MG63 (cell line): Measurements from ENCODE around the gene PLXNA3. TPM values are rescaled to one million over a fixed set of nuclear protein-coding genes. Genes with fewer than 3 reads are reported as not detected.

Source experiments
- DNase-seq: peaks from one replicate; pipeline ENCODE4 v3.0.0-alpha.2; 2020
- H3K27me3 ChIP-seq: fragments of 250-450 bp; sonication (Bioruptor Pico); 2 replicates; pipeline ENCODE4 v1.5.1; 2020; ENCODE audit warnings: mild to moderate bottlenecking, moderate library complexity
- H3K36me3 ChIP-seq: fragments of 250-450 bp; sonication (Bioruptor Pico); 2 replicates; pipeline ENCODE4 v1.5.1; 2020; ENCODE audit warnings: mild to moderate bottlenecking, moderate library complexity
- H3K4me3 ChIP-seq: fragments of 250-450 bp; sonication (Bioruptor Pico); 2 replicates; pipeline ENCODE4 v1.5.1; 2020; ENCODE audit warnings: mild to moderate bottlenecking, moderate library complexity
- H3K9me3 ChIP-seq: fragments of 250-450 bp; sonication (Bioruptor Pico); 2 replicates; pipeline ENCODE4 v1.5.1; 2020; ENCODE audit warnings: mild to moderate bottlenecking, moderate library complexity
- total RNA-seq: library from RNA; depleted of rRNA; stranded (reverse); fragments of >200 nt; shearing (Covaris generic); gene quantifications from 2 replicates; pipeline ENCODE4 v1.2.3, GENCODE V29; 2014; ENCODE audit warnings: low replicate concordance

Gene PLXNA3
- total RNA-seq, 1 experiment from 2014 or later: 5.0 TPM

DNA sequence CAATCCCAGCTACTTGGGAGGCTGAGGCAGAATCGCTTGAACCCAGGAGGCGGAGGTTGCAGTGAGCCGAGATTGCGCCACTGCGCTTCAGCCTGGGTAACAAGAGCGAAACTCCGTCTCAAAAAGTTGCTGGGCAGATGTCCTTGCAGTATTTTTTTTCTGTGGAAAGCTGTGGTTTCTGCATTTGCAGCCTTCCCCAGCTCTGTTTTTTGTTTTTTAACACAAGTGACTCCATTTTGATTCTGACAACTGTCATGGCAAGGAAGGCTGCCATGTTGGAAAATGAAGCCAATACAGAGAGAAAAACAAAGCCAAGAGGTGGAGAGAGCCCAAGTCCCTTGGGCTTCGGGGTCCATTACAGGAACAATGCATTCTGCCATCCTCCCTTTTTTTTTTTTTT lies 44.0 kb downstream of the PLXNA3 start:
- Histone ChIP-seq H3K27me3 (no peaks in the 10 kb centered on the region), H3K9me3 (no peaks in the 10 kb centered on the region), H3K36me3 (no peaks in the 10 kb centered on the region), H3K4me3 (no peak overlapping the region)
- no peak for DNase-seq

DNA sequence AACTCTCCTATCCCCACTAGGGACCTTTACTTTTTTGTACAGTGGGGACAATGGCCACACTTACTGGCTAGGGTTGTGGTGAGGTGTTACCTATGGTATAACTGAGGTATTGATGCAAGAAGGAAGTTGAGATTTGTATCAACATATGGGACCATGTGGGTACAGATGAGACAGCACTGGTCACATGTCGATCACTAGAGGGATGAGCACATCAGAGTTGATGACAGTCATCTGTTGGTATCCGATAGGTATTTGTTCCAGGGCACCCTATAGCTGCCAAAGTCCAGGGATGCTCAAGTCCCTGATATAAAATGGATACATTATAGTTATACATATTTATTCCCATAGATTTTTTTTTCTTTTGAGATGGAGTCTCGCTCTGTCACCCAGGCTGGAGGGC lies 44.9 kb downstream of the PLXNA3 start:
- H3K27me3 ChIP-seq: no peaks in the 10 kb centered on the region
- H3K36me3 ChIP-seq: no peaks in the 10 kb centered on the region
- no peak for DNase-seq
- H3K9me3 ChIP-seq: no peaks in the 10 kb centered on the region
- H3K4me3 ChIP-seq: no peak overlapping the region

DNA sequence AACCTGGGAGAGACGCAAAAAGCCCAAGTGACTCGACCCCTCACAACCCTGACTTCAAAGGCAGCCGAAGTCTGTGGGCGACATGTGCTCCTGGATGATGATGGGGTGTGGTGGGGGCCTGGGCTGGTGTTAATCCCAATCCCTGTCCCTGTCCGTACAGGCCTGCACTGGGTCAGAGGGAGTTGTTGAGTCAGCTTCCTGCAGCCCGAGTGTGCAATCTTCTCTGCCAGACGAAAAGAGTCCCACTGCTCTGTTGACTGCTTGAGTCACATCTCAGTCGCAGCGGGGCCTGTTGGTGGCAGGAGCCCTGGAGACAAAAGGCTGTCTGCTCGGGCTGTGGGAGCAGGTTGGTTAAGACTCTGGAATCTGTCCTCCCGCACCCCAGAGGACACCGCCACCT lies 47.7 kb downstream of the PLXNA3 start:
- Histone ChIP-seq H3K4me3 (no peak overlapping the region), H3K9me3 (no peaks in the 10 kb centered on the region), H3K36me3 (peaks cover 3% of the 10 kb centered on the region), H3K27me3 (no peaks in the 10 kb centered on the region)
- peak; percentile 14 for DNase-seq

DNA sequence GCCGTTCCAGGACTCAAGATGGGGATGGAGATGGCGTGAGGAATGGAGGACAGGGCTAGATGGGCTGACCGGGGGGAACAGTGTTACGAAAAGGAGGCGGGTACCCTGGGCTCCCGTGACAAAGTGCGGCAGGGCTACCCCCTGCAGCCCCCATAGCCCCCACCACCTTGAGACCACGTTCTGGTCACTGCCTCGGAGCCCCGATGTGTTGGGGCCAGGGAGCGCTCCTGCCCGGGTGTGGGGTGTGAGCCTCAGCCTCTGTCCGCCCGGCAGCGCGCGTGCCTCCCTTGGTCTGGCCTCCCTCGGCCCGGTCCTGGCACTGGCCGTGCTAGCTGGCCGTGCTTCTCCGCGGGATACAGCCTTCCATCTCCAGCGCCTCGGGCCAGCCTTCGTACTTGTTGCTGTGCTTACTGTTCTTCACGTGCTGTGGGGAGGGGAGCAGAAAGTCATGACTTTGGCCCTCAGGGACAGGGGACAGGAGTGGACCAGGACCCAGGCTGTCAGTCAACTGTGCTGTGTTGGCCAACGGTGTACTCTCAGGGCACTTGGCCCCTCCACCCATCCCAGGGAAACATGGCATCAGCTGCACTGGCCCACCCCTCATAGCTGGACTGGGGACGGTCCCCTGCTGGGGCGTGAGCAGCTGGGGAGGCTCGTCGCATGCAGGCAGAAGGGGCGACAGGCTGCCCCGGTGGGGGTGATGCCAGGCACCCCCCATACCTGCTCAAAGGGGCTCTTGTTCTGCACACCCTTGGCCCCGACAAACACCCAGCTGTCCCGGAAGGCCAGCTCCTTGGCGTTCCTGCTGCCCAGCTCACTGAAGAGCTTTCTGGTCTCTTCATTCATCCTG lies 48.6 kb downstream of the PLXNA3 start:
- H3K9me3 ChIP-seq: no peaks in the 10 kb centered on the region
- H3K27me3 ChIP-seq: no peaks in the 10 kb centered on the region
- H3K4me3 ChIP-seq: no peak overlapping the region
- H3K36me3 ChIP-seq: peaks cover 3% of the 10 kb centered on the region
- DNase-seq: no peak

DNA sequence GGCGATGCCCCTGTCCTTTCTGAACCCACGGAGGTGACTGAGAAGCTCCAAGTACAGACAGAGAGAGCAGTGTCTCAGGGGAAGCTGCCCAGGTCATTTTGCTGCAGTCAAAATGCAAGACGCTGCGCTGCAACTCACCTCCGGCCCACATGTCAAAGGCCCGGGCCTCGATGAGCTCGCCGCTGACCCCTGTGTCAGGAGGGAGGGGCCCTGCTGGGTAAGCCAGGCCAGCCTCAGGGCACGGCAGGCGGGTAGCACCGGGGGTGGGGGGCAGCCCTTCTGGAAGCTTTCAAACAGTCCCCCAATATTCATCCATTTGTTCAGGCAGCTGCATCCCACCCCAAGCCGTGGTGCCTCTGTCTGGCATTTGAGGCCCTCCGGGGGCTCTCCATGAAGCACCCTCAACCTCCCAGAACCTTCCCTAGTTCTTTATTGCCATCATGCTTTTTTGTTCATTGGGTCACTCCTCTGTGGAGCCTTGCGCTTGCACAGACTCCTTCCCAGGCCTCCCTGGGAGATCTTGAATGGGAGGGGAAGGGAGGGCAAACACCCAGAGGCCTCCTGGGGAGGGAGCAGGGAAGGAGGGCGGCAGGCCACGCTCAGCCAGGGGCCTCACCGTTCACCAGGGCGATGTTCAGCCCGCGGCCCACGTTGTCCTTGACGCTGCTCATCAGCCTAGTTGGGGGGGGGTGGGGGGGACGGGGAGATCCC lies 49.7 kb downstream of the PLXNA3 start:
- no peak for DNase-seq
- no peak overlapping the region for H3K4me3 ChIP-seq
- H3K27me3 ChIP-seq: no peaks in the 10 kb centered on the region

DNA sequence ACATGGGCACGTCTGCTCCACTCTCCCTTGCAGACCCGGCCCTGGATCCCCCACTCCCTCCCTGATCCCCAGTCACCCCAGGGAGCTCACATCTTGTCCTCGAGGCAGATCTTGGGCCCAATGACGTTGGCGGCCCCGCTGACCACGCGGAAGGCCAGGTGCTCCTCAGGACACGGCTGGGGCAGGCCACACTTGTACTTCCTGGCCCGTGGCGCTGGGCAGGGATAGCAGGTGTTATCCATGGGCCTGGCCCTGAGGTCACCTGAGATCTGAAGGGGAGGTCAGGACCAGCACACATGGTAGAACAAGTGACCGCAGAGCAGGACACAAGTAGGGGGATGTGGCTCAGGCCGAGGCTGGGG lies 50.3 kb downstream of the PLXNA3 start:
- H3K9me3 ChIP-seq: no peaks in the 10 kb centered on the region
- DNase-seq: no peak
- H3K4me3 ChIP-seq: no peak overlapping the region
- H3K36me3 ChIP-seq: peaks cover 3% of the 10 kb centered on the region
- no peaks in the 10 kb centered on the region for H3K27me3 ChIP-seq

More for the DNA sequence above, 49.7 kb downstream of the PLXNA3 start:
- peaks cover 3% of the 10 kb centered on the region for H3K36me3 ChIP-seq
- H3K9me3 ChIP-seq: no peaks in the 10 kb centered on the region

DNA sequence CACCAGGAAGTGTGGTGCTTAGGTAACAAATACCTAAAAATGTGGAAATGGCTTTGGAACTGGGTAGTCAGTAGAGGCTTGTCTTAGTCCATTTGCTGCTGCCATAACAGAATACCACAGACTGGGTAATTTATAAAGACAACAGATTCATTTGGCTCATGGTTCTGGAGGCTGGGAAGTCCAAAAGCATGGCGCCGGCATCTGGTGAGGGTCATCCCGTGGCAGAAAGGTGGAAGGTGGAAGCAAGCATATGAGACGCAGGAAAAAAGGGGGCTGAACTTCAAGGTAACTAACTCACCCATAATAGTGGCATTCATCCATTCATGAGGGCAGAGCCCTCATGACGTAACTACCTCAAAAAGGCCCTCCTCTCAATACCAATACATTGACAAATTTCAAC lies 51.4 kb downstream of the PLXNA3 start:
- Histone ChIP-seq H3K9me3 (no peaks in the 10 kb centered on the region), H3K36me3 (peaks cover 3% of the 10 kb centered on the region), H3K27me3 (no peaks in the 10 kb centered on the region), H3K4me3 (no peak overlapping the region)
- no peak for DNase-seq

DNA sequence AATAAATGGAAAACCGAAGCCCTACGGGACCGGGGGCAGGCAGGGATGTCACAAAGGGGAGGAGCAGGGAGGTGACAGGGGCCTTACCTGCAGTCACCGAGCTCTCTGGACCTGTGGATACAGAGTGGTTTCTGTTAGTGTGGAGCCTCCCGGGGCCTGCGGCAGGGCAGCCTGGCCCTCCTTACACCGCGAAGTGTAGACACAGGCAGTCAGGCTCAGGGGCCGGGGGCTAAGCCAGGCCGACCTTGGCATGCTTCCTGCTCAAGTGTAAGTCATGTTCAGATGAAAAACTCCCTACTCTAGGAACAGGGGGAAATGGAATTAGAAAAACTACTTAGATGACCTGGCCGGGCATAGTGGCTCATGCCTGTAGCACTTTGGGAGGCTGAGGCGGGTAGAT lies 53.7 kb downstream of the PLXNA3 start:
- Histone ChIP-seq H3K36me3 (peaks cover 3% of the 10 kb centered on the region), H3K4me3 (no peak overlapping the region), H3K9me3 (no peaks in the 10 kb centered on the region), H3K27me3 (no peaks in the 10 kb centered on the region)
- no peak for DNase-seq

DNA sequence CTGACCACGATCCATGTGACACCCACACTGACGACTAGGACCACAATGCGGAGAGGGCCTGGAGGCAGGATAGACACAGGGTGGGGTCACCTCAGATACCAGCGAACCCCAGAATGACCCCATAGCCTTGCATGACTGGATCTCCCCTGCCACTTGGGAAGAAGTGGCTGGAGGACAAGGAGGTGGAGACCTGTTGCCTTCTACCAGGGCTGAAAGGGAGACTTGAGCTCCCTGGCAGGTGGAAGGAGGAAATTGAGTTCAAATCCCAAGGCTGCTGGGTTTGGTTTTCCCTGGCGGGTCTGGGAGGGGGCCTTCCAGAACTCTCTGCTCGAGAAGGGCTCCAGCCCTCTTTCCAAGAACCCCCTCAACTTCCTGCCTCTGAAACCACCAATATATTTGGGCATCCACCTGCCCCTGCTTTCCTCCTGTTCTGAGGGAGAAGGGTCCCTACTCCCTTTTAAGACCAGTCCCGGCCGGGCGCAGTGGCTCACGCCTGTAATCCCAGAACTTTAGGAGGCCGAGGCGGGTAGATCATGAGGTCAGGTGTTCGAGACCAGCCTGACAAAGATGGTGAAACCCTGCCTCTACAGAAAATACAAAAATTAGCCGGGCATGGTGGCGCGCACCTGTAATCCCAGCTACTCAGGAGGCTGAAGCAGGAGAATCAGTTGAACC lies 54.9 kb downstream of the PLXNA3 start:
- H3K4me3 ChIP-seq: no peak overlapping the region
- H3K27me3 ChIP-seq: no peaks in the 10 kb centered on the region
- peaks cover 3% of the 10 kb centered on the region for H3K36me3 ChIP-seq
- DNase-seq: no peak
- no peaks in the 10 kb centered on the region for H3K9me3 ChIP-seq

DNA sequence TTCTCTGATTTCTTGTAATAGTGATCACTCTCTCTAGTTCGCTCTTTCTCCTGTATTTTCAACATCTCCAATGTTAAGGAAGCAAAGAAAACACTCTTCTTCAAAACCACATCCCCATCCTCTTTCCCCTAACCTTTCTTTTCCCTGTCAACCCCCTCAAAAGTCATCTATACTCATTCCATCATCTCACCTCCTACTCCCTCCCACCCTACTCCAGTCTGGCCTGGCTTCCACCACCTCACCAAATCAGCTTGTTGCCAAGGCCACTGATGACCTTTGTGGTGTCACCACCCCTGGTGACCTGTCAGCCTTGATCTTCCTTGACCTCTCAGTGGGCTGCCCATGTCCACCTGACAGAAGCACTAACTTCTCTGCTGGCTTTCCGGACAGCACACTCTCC lies 55.6 kb downstream of the PLXNA3 start:
- no peak for DNase-seq
- Histone ChIP-seq H3K4me3 (no peak overlapping the region), H3K27me3 (no peaks in the 10 kb centered on the region), H3K9me3 (no peaks in the 10 kb centered on the region), H3K36me3 (peaks cover 3% of the 10 kb centered on the region)

DNA sequence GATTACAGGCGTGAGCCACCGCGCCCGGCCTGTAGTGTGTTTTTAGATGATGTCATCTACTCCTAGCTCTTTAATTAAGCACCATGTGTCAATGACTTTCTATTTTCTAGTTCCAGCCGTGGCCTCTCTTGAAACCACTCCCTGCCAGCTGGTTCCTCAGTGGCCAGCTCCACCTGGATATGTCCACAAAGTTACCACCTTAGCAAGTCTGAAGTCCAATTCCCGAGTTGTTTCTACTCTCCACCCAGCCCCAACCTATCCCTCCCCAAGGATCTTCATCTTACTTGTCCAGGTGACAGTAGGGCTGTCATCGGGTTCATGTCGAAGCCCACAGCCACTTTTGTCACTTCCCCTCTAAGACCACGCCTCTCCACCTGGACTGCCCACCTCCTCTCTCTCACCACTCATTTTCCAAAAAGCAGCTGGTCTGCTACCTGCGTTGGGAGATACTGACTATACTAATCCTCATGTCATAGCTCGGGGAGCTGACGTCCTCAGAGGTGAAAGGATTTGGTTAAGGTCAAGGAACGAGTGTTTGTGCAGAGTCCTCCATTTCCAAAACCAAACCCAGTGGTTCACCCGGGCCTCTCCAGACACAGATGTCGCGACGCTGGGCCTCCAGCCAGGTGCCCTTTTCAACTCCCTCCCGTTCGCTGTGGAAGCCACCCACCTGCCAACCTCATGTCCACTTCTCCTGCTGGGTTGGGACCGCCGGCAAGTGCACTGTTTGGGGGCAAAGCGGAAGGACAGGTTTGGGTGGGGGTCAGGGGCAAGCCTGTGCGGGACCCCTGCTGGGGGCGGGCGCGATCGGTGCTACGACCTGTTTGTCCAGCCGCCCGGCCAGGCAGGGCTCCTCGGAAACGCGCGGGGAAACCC lies 57.2 kb downstream of the PLXNA3 start:
- no peak for DNase-seq

DNA sequence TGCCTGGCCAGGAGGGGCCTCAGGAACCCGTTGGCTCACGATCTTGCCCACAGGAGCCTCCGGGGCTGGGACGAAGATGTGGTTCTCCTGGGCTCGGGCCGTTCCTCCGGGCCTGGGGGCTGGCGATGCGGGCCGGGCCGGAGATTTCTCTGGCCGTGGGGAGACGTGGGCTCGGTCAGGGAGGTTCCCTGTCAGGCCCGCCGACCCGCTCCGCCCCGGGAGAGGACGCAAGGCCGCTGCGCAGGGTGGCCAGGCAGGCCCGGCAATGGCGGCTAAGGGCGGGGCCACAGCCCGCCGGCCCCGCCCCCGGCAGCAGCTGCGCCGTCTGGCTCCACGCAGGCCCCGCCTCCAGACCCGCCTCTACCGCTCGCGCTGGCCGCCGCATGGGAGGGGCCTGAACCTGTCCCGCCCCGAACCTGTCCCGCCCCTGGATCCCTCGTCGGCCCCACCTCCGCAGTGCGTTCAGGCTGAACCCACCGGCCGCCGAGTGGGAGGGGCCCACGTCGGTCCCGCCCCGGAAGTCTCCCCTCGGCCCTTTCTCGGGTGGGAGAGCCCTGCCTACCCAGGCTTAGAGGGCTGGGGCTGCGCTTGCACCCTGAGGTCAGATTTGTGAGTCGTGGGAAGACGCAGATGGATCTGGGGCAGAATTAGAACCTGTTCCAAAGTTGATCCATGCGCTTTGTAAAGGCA lies 58.0 kb downstream of the PLXNA3 start, which contains the start of gene FAM3A:
Gene FAM3A, minus strand, starts transcription at position 267 of the 690 bp plus-strand sequence. CDS start 460 bp downstream, outside the sequence.
- Histone ChIP-seq H3K36me3 (no peaks in the 10 kb centered on the region), H3K4me3 (peak within 1 kb of the TSS; percentile 61), H3K9me3 (no peaks in the 10 kb centered on the region), H3K27me3 (no peaks in the 10 kb centered on the region)
- peak; percentile 86 for DNase-seq

More for the DNA sequence above, 57.2 kb downstream of the PLXNA3 start:
- Histone ChIP-seq H3K36me3 (no peaks in the 10 kb centered on the region), H3K27me3 (no peaks in the 10 kb centered on the region), H3K9me3 (no peaks in the 10 kb centered on the region), H3K4me3 (peak overlapping the region; percentile 61)

DNA sequence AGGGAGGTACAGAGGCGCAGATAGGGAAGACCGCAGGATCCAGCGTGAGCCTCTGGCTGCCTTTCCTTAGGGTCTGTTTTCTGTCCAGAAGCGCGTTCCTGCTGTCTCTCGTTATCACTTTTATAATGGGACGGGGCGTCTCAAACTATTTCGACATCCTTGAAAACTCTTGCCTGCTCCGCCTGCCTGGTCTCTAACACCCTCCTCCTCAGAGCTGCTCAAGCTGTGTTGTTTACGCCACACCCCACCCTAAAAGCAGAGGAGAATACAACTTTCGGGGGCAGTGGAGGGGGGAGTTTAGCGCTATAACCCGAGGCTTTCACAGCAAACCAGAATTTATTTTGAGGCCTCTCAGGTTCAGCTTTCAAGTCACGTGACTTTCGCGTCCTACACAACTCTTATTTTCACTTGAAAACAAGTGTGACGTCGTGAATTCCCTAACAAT lies 58.6 kb downstream of the PLXNA3 start:
- no peaks in the 10 kb centered on the region for H3K27me3 ChIP-seq
- no peaks in the 10 kb centered on the region for H3K9me3 ChIP-seq
- no peak for DNase-seq
- H3K36me3 ChIP-seq: no peaks in the 10 kb centered on the region
- H3K4me3 ChIP-seq: peak overlapping the region; percentile 61

DNA sequence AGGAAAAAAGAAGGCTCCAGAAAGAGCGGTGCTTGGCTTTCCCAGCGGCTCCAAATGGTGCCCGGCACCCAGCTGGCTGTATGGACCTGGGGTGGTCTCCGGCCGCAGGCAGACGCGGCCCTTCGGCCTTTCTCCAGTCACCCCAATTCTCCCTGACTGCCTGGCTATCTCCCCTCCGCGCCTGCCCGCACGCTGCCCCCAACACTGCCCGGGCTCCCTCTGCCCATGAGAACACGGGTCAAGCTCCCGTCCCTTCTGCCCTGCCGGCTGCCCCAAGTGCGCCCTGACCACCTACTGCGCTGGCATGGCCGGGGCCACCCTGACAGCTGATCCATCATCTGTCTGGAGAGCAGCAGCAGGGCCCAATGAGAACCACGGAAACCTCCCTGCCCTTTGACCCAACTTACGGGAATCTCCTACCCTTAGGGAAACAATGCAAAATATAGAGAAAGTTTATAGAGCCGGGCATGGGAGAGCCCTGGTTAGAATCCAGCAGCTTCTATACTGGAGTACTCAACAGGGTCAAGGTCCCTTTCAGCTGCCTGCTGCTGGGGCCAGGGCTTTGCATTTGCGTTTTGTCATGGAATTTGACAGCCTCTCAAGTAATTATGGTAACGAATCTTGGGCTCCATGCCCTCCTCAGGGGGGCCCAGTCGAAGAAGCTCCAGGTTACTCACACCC lies 59.2 kb downstream of the PLXNA3 start:
- H3K9me3 ChIP-seq: no peaks in the 10 kb centered on the region
- no peak overlapping the region for H3K4me3 ChIP-seq
- no peaks in the 10 kb centered on the region for H3K27me3 ChIP-seq
- H3K36me3 ChIP-seq: no peaks in the 10 kb centered on the region
- no peak for DNase-seq

DNA sequence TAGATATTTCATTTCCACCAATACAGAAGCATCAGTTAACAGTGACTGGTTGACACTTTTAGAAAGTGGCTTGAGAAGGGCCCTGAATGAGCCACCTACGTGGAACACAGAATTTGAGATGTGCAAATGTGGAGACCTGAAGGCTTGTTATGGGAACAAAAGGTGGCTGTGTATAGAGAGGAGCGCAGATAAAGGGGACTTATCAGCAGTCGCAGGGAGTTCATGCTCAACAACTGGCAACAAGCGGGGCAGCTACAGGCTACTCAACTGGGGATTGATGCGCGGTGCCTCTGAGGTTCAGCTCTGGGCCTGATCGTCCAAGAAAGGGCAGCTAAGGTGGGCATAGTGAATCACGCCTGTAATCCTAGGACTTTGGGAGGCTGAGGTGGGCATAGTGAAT lies 61.3 kb downstream of the PLXNA3 start:
- Histone ChIP-seq H3K4me3 (no peak overlapping the region), H3K27me3 (no peaks in the 10 kb centered on the region)

More for the DNA sequence above, 61.3 kb downstream of the PLXNA3 start:
- Histone ChIP-seq H3K36me3 (no peaks in the 10 kb centered on the region), H3K9me3 (no peaks in the 10 kb centered on the region)
- DNase-seq: no peak
